Stimulated activated naive B cell treated with anti-CD40 and anti-IgM and Interleukin-4, amounts not matched to agents 10 μg/mL and 1 μg/mL and 100 μg/mL, for 72 hours (primary cell): Measurements from ENCODE around the gene FMNL1.

Experiments
- ATAC-seq, 2 donors: fragments of 150-1000 bp; cut with Tn5 transposase; replicated peaks; 2 replicates each; pipeline ENCODE4 v1.10.0; 2021; ENCODE audit warnings: moderate library complexity in 1 of 2
- DNase-seq: peaks from one replicate; pipeline ENCODE4 v3.0.0; 2021
- H3K27ac Mint-ChIP-seq: one replicate; pipeline ENCODE4 v1.8.0; 2022; ENCODE audit warnings: mild to moderate bottlenecking, mixed read lengths
- H3K27me3 Mint-ChIP-seq, 2 donors: one replicate each; pipeline ENCODE4 v1.8.0; 2022; ENCODE audit warnings: mixed read lengths in 2 of 2
- H3K36me3 Mint-ChIP-seq, 2 donors: one replicate each; pipeline ENCODE4 v1.8.0; 2022; ENCODE audit warnings: mixed read lengths in 2 of 2, mild to moderate bottlenecking in 1 of 2
- H3K4me1 Mint-ChIP-seq, 2 donors: one replicate each; pipeline ENCODE4 v1.8.0; 2022; ENCODE audit warnings: mixed read lengths in 2 of 2, mild to moderate bottlenecking in 1 of 2
- H3K4me3 Mint-ChIP-seq, 2 donors: one replicate each; pipeline ENCODE4 v1.8.0; 2022; ENCODE audit warnings: mild to moderate bottlenecking in 2 of 2, mixed read lengths in 2 of 2, moderate library complexity in 1 of 2
- H3K9me3 Mint-ChIP-seq, 2 donors: one replicate each; pipeline ENCODE4 v1.8.0; 2022; ENCODE audit warnings: mixed read lengths in 2 of 2, mild to moderate bottlenecking in 1 of 2

FMNL1 gene

DNA sequence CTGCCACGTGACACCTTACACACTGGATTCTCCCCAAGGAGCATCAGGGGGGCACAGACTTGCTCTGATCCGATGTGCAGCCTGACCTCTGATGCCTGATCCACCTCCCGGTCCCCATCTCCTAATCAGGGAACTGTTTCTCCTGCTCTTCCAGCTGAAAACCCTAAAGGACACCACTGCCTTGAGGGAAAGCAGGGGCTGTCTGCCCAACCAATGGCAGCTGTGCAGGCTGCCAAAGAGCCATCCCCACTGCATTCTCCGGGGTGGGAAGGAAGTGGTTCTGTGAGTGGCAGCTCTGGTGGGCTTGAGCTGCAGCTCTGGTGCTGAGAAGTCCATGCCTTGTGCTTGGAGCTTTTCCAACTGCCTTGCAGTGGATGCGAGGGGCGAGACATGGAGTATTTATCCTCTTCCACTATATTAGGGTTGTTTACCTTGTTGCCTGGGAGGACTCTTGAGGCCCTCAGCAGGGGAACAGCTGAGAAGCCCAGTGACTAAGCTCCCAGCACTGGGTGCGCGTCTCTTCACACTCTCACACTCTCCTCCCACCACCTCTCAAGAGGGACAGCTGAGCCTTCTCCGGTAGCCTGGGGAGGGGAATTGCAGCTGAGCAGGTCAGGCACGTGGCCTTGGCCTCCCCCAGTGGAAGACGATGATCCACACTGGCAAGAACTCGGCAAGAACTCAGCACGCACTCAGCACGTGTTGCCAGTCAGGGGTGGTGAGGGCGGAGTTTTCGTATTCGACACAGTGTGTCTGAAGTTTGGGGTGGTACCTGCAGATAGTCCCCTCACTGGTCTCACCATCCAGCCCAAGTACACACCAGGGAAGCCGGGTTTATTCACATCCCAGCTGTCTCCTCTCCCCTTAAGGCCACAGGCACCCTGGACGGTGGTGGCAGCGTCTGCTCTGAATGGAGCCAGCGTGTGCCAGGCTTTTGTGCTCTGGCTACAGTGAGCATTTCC, 61.3 kb downstream of the FMNL1 start:
- no peaks in the 10 kb centered on the region for H3K27me3 Mint-ChIP-seq
- peaks cover 32 to 72% of the 10 kb centered on the region in 2 donors for H3K4me1 Mint-ChIP-seq
- no peaks in the 10 kb centered on the region for H3K9me3 Mint-ChIP-seq
- peaks cover 56 to 64% of the 10 kb centered on the region in 2 donors for H3K36me3 Mint-ChIP-seq
- no peak overlapping the region for H3K4me3 Mint-ChIP-seq
- H3K27ac Mint-ChIP-seq: peak overlapping the region; percentile 89
- no peak for ATAC-seq
- DNase-seq: no peak

DNA sequence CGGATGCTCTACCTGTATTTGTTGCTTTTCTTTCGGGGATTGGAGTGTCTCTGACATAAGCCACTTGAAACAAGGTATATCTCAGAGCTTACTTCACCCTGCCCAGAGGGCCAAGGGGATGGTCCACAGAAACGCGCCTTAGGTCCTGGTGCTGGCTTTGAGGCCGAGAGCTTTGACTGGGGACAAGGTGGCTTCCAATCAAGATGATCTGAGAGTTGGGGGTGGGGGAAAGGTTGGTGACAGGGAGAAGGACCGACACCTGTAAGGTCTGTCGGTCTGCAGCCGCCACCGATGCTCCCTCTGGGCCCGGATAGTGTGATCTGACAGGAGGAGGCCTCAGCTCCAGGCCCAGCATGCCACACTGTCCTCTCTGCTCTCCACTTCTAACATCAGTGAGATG, 62.0 kb downstream of the FMNL1 start:
- H3K36me3 Mint-ChIP-seq: peaks cover 58 to 63% of the 10 kb centered on the region in 2 donors
- peaks cover 29 to 67% of the 10 kb centered on the region in 2 donors for H3K4me1 Mint-ChIP-seq
- no peaks in the 10 kb centered on the region for H3K27me3 Mint-ChIP-seq
- DNase-seq: no peak
- no peaks in the 10 kb centered on the region for H3K9me3 Mint-ChIP-seq
- no peak overlapping the region for H3K4me3 Mint-ChIP-seq
- no peak for ATAC-seq
- H3K27ac Mint-ChIP-seq: peak overlapping the region; percentile 88

GRCh38 chr17:45284176-45285140, 62.8 kb downstream of the FMNL1 start:
- H3K4me3 Mint-ChIP-seq: peak overlapping the region; percentile 37 to 41
- H3K27me3 Mint-ChIP-seq: no peaks in the 10 kb centered on the region
- peak; percentile 49 to 50 for ATAC-seq
- H3K4me1 Mint-ChIP-seq: peaks cover 28 to 64% of the 10 kb centered on the region in 2 donors
- DNase-seq: no peak
- peak overlapping the region; percentile 88 for H3K27ac Mint-ChIP-seq
- no peaks in the 10 kb centered on the region for H3K9me3 Mint-ChIP-seq
- H3K36me3 Mint-ChIP-seq: peaks cover 59 to 64% of the 10 kb centered on the region in 2 donors

GRCh38 chr17:45286286-45286685, 64.6 kb downstream of the FMNL1 start:
- Mint-ChIP-seq H3K27me3 (no peaks in the 10 kb centered on the region), H3K4me1 (peaks cover 36 to 70% of the 10 kb centered on the region in 2 donors), H3K9me3 (no peaks in the 10 kb centered on the region), H3K27ac (peak overlapping the region; percentile 59), H3K4me3 (no peak overlapping the region), H3K36me3 (peaks cover 64 to 71% of the 10 kb centered on the region in 2 donors)
- DNase-seq (no peak), ATAC-seq (no peak)

GRCh38 chr17:45287526-45288500, 66.1 kb downstream of the FMNL1 start:
- Mint-ChIP-seq H3K4me1 (peaks cover 46 to 79% of the 10 kb centered on the region in 2 donors), H3K4me3 (no peak overlapping the region), H3K27ac (peak overlapping the region; percentile 47), H3K9me3 (no peaks in the 10 kb centered on the region), H3K36me3 (peaks cover 71 to 77% of the 10 kb centered on the region in 2 donors), H3K27me3 (no peaks in the 10 kb centered on the region)
- no peak for ATAC-seq
- no peak for DNase-seq

DNA sequence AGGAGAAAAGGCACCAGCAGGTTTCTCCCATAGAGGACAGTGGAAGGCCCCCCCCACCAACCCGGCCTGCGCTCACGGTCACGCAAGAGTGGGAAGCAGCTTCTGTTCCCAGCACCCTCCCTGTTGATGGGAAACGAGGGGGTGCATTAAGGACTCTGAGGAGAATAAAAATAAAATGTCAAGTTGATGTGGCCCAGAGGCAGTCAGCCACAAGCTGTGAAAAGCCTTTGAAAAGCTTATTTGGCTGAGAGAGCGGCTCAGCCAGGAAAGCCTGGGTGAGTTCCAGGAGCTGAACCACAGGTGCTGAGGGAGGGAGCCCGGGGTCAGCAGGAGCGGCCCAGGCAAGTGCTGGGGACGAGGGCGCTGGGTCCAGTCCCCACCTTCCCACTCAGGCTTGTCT, 67.1 kb downstream of the FMNL1 start:
- Mint-ChIP-seq H3K27me3 (no peaks in the 10 kb centered on the region), H3K9me3 (no peaks in the 10 kb centered on the region), H3K36me3 (peaks cover 73 to 78% of the 10 kb centered on the region in 2 donors), H3K4me3 (peak overlapping the region in 1 of 2 donors; percentile 7), H3K4me1 (peaks cover 50 to 81% of the 10 kb centered on the region in 2 donors), H3K27ac (peak overlapping the region; percentile 84)
- DNase-seq (no peak), ATAC-seq (no peak)

DNA sequence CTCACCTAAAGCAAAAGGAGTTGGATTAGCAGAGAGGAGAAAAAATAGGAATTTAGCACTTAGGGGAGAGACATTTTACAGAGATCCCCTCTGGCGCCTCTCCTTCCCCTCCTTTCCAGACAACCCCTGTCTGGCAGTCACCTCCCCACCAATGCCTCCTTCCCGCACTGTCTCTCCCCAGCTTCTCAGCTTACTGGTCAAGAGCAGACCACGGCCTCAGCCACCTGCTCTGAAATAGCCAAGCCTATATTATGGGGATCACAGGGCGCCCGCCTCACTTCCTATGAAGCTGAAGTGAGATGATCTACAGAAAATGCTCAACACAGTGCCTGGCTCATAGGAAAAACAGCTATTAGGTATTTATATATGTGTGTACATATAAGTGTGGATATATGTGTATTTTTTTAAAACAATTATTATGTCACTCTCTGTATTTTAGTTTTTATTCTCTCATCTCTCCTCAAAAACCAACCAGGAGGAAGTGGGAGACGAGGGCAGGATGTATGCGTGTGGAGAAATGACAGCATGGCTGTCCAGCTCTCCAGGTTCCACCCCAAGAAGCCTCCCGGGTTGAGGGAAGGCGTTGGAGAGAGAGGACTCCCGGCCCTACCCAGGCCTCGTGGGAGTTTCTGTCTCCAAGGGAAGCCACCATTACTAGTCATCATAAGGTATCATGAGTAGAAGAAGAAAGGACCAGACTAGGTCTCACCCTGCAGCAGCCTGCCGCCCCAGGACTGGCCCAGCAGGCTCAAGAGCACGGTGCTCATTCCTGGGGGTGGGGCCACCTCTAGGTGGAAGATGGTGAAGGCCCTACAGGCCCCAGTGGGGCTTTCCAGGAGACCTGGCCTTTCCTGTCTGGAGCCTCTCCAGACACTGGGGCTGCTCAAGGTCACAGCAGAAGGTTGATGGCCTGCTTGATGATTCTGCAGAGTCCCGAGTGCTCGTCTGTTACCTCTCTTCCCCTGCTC, 67.9 kb downstream of the FMNL1 start:
- Mint-ChIP-seq H3K4me1 (peaks cover 51 to 81% of the 10 kb centered on the region in 2 donors), H3K9me3 (no peaks in the 10 kb centered on the region), H3K36me3 (peaks cover 68 to 75% of the 10 kb centered on the region in 2 donors), H3K27ac (peak overlapping the region; percentile 94), H3K27me3 (no peaks in the 10 kb centered on the region), H3K4me3 (peak overlapping the region in 1 of 2 donors; percentile 36)
- DNase-seq (no peak), ATAC-seq (no peak)

DNA sequence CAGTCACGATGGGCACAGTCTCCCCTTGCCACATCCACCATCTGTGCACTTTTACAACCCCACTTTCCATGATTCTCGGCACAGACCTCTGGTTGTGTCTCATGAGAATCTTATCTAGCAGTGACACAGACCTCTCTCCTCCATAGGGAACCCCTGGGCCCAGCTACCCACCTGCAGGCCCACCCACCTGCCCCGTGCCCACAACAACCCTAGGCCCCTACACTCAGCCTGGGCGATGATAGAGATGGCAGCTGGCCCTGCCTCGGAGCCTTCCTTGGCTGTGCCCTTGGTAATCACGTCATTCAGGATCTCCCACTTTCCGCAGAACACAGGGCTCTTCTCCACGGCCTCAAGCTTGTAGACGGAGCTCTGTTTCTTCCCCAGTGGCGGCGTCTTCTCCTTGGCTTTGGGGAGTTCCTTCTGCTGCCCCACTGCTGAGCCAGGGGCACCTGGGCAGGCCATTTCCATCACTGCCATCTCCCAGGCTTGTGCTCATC, 68.6 kb downstream of the FMNL1 start:
- no peaks in the 10 kb centered on the region for H3K9me3 Mint-ChIP-seq
- H3K4me3 Mint-ChIP-seq: peak overlapping the region; percentile 29 to 30
- ATAC-seq: no peak

GRCh38 chr17:45291171-45291805, 69.6 kb downstream of the FMNL1 start:
- peaks cover 68 to 75% of the 10 kb centered on the region in 2 donors for H3K36me3 Mint-ChIP-seq

More for the DNA sequence above, 68.6 kb downstream of the FMNL1 start:
- Mint-ChIP-seq H3K27ac (peak overlapping the region; percentile 94), H3K4me1 (peaks cover 48 to 81% of the 10 kb centered on the region in 2 donors), H3K36me3 (peaks cover 63 to 71% of the 10 kb centered on the region in 2 donors), H3K27me3 (no peaks in the 10 kb centered on the region)
- DNase-seq: no peak

DNA sequence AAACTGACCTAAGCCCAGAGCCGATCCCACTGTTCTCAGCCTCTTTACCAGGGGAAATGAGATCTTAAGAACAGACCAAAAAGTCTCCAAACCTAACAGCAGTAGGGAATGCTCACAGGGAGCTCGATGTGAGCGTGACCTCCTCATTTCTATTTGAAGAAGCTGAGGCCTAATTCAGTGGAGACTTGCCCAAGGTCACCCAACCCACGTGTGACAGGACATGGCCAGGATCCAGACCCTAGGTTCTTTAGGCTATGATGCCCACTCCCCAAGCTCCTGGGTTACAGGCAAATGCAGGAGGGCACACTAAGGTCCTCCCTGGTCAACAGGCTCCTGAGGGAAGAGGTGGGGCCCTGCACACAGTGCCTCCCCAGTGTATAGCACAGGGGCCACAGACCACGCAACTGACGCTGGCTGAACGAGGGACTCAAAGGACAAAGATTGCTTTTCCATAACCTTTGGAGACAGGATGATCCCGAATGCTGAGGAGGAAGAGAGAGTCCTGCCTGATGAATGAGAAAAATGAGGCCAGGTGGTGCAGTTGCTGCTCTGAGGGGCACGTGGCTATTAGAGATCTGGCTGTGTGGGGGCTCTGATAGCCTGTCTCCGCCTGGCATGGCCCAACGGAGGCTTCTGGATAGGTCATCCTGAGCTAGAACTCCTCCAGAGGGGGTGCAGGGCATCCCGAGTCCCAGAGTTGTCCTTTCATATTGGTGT, 71.2 kb downstream of the FMNL1 start:
- peak overlapping the region; percentile 61 to 69 for H3K4me3 Mint-ChIP-seq
- peak overlapping the region; percentile 92 for H3K27ac Mint-ChIP-seq
- H3K27me3 Mint-ChIP-seq: no peaks in the 10 kb centered on the region
- DNase-seq (no peak), ATAC-seq (no peak)
- peaks cover 0 to 1% of the 10 kb centered on the region in 2 donors for H3K9me3 Mint-ChIP-seq
- peaks cover 77 to 80% of the 10 kb centered on the region in 2 donors for H3K36me3 Mint-ChIP-seq
- peaks cover 65 to 90% of the 10 kb centered on the region in 2 donors for H3K4me1 Mint-ChIP-seq

More at GRCh38 chr17:45291171-45291805, 69.6 kb downstream of the FMNL1 start:
- H3K27me3 Mint-ChIP-seq: no peaks in the 10 kb centered on the region
- H3K9me3 Mint-ChIP-seq: no peaks in the 10 kb centered on the region
- H3K4me1 Mint-ChIP-seq: peaks cover 53 to 86% of the 10 kb centered on the region in 2 donors
- DNase-seq: no peak
- H3K4me3 Mint-ChIP-seq: peak overlapping the region; percentile 41 to 53
- H3K27ac Mint-ChIP-seq: peak overlapping the region; percentile 94
- ATAC-seq: no peak

DNA sequence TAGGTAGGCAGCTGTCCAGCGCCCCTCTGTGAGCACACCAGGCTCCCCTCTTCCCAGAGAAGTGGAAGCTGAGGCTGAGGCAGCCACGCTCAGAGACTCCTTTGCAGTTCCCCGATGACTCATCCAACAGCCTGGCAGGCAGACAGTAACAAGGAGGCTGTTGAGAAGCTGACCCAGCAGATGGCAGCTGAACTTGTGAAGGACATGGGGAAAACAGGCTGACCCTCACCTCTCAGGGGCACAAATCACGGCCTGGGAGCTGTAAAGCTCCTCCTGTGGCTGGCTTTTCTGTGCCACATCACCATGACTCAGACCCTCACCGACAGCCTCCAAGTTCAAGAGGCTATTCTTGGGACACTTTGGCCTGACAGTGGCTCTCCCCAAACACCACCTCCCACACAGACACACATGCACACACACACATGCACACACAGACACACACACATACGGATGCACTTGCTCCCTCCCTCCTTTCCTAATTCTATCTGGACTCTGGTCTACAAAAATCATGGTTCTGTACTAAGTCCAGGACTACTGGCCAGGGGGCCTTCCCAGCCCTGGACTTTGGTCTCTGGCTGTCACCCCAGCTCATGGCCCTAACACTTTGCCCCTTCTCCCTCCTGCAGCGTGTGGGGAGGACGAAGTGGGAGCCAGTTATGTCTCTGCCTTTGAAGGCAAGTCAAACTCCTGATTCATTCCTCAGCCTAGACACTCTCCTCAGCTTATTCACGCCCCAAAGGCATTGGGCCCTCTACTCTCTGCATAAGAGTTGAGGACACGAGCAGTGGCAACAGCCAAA, 71.9 kb downstream of the FMNL1 start:
- Mint-ChIP-seq H3K27me3 (no peaks in the 10 kb centered on the region), H3K4me3 (peak overlapping the region; percentile 61 to 69), H3K27ac (peak overlapping the region; percentile 92), H3K4me1 (peaks cover 71 to 96% of the 10 kb centered on the region in 2 donors), H3K36me3 (peaks cover 80 to 86% of the 10 kb centered on the region in 2 donors), H3K9me3 (peaks cover 0 to 1% of the 10 kb centered on the region in 2 donors)
- peak; percentile 44 to 57 for ATAC-seq
- no peak for DNase-seq
